ENCODE data around the gene PRCD. TPM values are rescaled to one million over a fixed set of nuclear protein-coding genes. Genes with fewer than 3 reads are reported as not detected.
"Not testable (repeated sequence)": the region's sequence is repeated elsewhere in the genome, so short reads cannot be mapped to it uniquely, and the experiment has no call there.

Gene PRCD
- total and polyA plus RNA-seq, 5 donors from 2014 or later = 0.52 TPM; not detected in 4

DNA sequence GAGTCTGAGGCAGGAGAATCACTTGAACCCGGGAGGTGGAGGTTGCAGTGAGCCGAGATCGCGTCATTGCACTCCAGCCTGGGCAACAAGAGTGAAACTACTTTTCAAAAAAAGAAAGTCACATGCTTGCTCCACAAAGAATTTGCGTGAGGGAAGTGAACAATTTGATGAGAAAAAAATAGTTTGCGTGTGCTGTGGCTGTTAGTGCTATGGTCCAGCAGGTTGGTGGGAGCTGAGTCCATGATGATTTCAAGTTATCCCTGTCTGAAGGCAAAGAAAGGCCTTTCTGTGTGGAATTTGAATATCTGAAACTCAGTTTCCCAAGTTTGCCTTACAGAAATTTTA lies 21.0 kb downstream of the PRCD start:
- Mint-ChIP-seq H3K36me3 (peaks cover 25% of the 10 kb centered on the region), H3K4me1 (peaks cover 23 to 65% (median 41%) of the 10 kb centered on the region in 4 donors), H3K4me3 (peak overlapping the region in 2 of 4 donors; percentile 68 to 70), H3K27ac (peak overlapping the region in 2 of 3 donors; percentile 46 to 77), H3K9me3 (peaks cover 0 to 2% (median 0%) of the 10 kb centered on the region in 7 donors), H3K27me3 (no peaks in the 10 kb centered on the region)
- peak overlapping the region; percentile 45 for H3K27ac ChIP-seq (ENCODE audit: insufficient read depth, low read length, poor library complexity, severe bottlenecking)
- no peak for DNase-seq
- H3K27me3 ChIP-seq (ENCODE audit: control insufficient read depth, insufficient read depth, low read length) = no peaks in the 10 kb centered on the region
- H3K4me3 ChIP-seq (ENCODE audit: low read depth, low read length) = peak overlapping the region; percentile 42
- peaks cover 35% of the 10 kb centered on the region for H3K36me3 ChIP-seq (ENCODE audit: control insufficient read depth, insufficient read depth, low read length)
- peaks cover 55% of the 10 kb centered on the region for H3K4me1 ChIP-seq (ENCODE audit: control insufficient read depth, insufficient read depth, low read length, poor library complexity, severe bottlenecking)
- no peaks in the 10 kb centered on the region for H3K9me3 ChIP-seq (ENCODE audit: control insufficient read depth in 2 of 2, low read length in 2 of 2)
- ATAC-seq (ENCODE audit: low read depth in 2 of 2) = no peak

- Mint-ChIP-seq H3K4me1 (peaks cover 23 to 68% (median 43%) of the 10 kb centered on the region in 4 donors), H3K27me3 (no peaks in the 10 kb centered on the region), H3K4me3 (peak overlapping the region; percentile 33 to 73 (median 69)), H3K27ac (peak overlapping the region in 2 of 3 donors; percentile 67 to 77), H3K9me3 (peaks cover 0 to 2% (median 0%) of the 10 kb centered on the region in 7 donors), H3K36me3 (peaks cover 30% of the 10 kb centered on the region)
- ATAC-seq (ENCODE audit: low read depth in 2 of 2) (no peak), DNase-seq (peak in 2 of 3 donors; percentile 28 to 42)
- Histone ChIP-seq H3K27ac (ENCODE audit: insufficient read depth, low read length, poor library complexity, severe bottlenecking) (peak overlapping the region; percentile 45), H3K9me3 (ENCODE audit: control insufficient read depth in 2 of 2, low read length in 2 of 2) (no peaks in the 10 kb centered on the region), H3K4me1 (ENCODE audit: control insufficient read depth, insufficient read depth, low read length, poor library complexity, severe bottlenecking) (peaks cover 54% of the 10 kb centered on the region), H3K36me3 (ENCODE audit: control insufficient read depth, insufficient read depth, low read length) (peaks cover 39% of the 10 kb centered on the region), H3K27me3 (ENCODE audit: control insufficient read depth, insufficient read depth, low read length) (no peaks in the 10 kb centered on the region), H3K4me3 (ENCODE audit: low read depth, low read length) (peak overlapping the region; percentile 42)
Observed at GRCh38 chr17:76561332-76561731, 21.5 kb downstream of the PRCD start.

GRCh38 chr17:76561799-76562268 lies 22.0 kb downstream of the PRCD start:
- peak overlapping the region; percentile 52 to 77 (median 67) for H3K27ac Mint-ChIP-seq
- peaks cover 31% of the 10 kb centered on the region for H3K36me3 Mint-ChIP-seq
- ATAC-seq (ENCODE audit: low read depth in 2 of 2) = no peak

DNA sequence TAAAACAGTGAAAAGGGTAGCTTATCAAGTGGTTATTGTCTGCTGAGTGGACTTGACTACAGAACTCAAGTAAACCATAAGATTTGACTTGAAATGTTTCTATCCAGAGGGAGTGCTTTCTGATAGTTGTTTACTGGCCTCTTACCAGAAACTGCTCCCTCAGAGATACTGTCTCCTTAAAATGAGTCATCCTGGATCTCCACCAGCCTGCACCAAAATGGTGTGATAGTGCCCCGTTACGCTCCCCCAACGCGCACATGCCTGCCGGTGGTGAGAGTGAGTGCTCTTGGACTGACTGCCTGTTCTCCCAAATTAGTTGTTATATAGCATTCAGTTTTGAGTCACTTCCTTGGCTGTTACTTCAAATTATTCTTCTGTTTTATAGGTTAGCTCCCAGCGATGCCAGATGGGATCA lies 22.9 kb downstream of the PRCD start:
- peaks cover 23 to 57% (median 35%) of the 10 kb centered on the region in 4 donors for H3K4me1 Mint-ChIP-seq
- no peaks in the 10 kb centered on the region for H3K9me3 ChIP-seq (ENCODE audit: control insufficient read depth in 2 of 2, low read length in 2 of 2)
- H3K4me1 ChIP-seq (ENCODE audit: control insufficient read depth, insufficient read depth, low read length, poor library complexity, severe bottlenecking) = peaks cover 42% of the 10 kb centered on the region
- no peaks in the 10 kb centered on the region for H3K27me3 Mint-ChIP-seq
- no peak overlapping the region for H3K27ac ChIP-seq (ENCODE audit: insufficient read depth, low read length, poor library complexity, severe bottlenecking)
- no peaks in the 10 kb centered on the region for H3K27me3 ChIP-seq (ENCODE audit: control insufficient read depth, insufficient read depth, low read length)
- H3K4me3 Mint-ChIP-seq = peak overlapping the region in 2 of 4 donors; percentile 26 to 45
- peaks cover 31% of the 10 kb centered on the region for H3K36me3 Mint-ChIP-seq
- DNase-seq = no peak
- no peaks in the 10 kb centered on the region for H3K9me3 Mint-ChIP-seq
- H3K4me3 ChIP-seq (ENCODE audit: low read depth, low read length) = no peak overlapping the region
- H3K36me3 ChIP-seq (ENCODE audit: control insufficient read depth, insufficient read depth, low read length) = peaks cover 39% of the 10 kb centered on the region
- no peak for ATAC-seq (ENCODE audit: low read depth in 2 of 2)
- H3K27ac Mint-ChIP-seq = peak overlapping the region in 2 of 3 donors; percentile 43 to 71

More at GRCh38 chr17:76561799-76562268, 22.0 kb downstream of the PRCD start:
- Histone ChIP-seq H3K4me3 (ENCODE audit: low read depth, low read length) (peak overlapping the region; percentile 42), H3K4me1 (ENCODE audit: control insufficient read depth, insufficient read depth, low read length, poor library complexity, severe bottlenecking) (peaks cover 49% of the 10 kb centered on the region), H3K9me3 (ENCODE audit: control insufficient read depth in 2 of 2, low read length in 2 of 2) (no peaks in the 10 kb centered on the region), H3K36me3 (ENCODE audit: control insufficient read depth, insufficient read depth, low read length) (peaks cover 39% of the 10 kb centered on the region), H3K27ac (ENCODE audit: insufficient read depth, low read length, poor library complexity, severe bottlenecking) (peak overlapping the region; percentile 30), H3K27me3 (ENCODE audit: control insufficient read depth, insufficient read depth, low read length) (no peaks in the 10 kb centered on the region)
- H3K9me3 Mint-ChIP-seq = peaks cover 0 to 2% (median 0%) of the 10 kb centered on the region in 7 donors
- H3K4me3 Mint-ChIP-seq = peak overlapping the region; percentile 29 to 73 (median 52)
- H3K27me3 Mint-ChIP-seq = no peaks in the 10 kb centered on the region
- DNase-seq = no peak
- H3K4me1 Mint-ChIP-seq = peaks cover 23 to 64% (median 41%) of the 10 kb centered on the region in 4 donors

GRCh38 chr17:76563359-76563758 lies 23.5 kb downstream of the PRCD start:
- H3K27me3 Mint-ChIP-seq; H3K27me3 ChIP-seq (ENCODE audit: control insufficient read depth, insufficient read depth, low read length); H3K4me3 Mint-ChIP-seq; H3K9me3 ChIP-seq (ENCODE audit: control insufficient read depth in 2 of 2, low read length in 2 of 2); H3K9me3 Mint-ChIP-seq; ATAC-seq (ENCODE audit: low read depth in 2 of 2); H3K27ac ChIP-seq (ENCODE audit: insufficient read depth, low read length, poor library complexity, severe bottlenecking); DNase-seq; H3K4me3 ChIP-seq (ENCODE audit: low read depth, low read length): not testable (repeated sequence)
- peaks cover 39% of the 10 kb centered on the region for H3K36me3 ChIP-seq (ENCODE audit: control insufficient read depth, insufficient read depth, low read length)
- Mint-ChIP-seq H3K4me1 (peaks cover 23 to 54% (median 30%) of the 10 kb centered on the region in 4 donors), H3K27ac (peak overlapping the region in 1 of 3 donors; percentile 71), H3K36me3 (peaks cover 31% of the 10 kb centered on the region)
- H3K4me1 ChIP-seq (ENCODE audit: control insufficient read depth, insufficient read depth, low read length, poor library complexity, severe bottlenecking) = peaks cover 35% of the 10 kb centered on the region

- not testable (repeated sequence) for H3K9me3 Mint-ChIP-seq; H3K4me3 Mint-ChIP-seq; H3K27me3 ChIP-seq (ENCODE audit: control insufficient read depth, insufficient read depth, low read length); H3K27me3 Mint-ChIP-seq; H3K9me3 ChIP-seq (ENCODE audit: control insufficient read depth in 2 of 2, low read length in 2 of 2); H3K4me3 ChIP-seq (ENCODE audit: low read depth, low read length); H3K27ac ChIP-seq (ENCODE audit: insufficient read depth, low read length, poor library complexity, severe bottlenecking); DNase-seq
- peaks cover 17% of the 10 kb centered on the region for H3K4me1 ChIP-seq (ENCODE audit: control insufficient read depth, insufficient read depth, low read length, poor library complexity, severe bottlenecking)
- Mint-ChIP-seq H3K27ac (peak overlapping the region; percentile 24 to 36 (median 26)), H3K36me3 (peaks cover 28% of the 10 kb centered on the region), H3K4me1 (peaks cover 12 to 40% (median 19%) of the 10 kb centered on the region in 4 donors)
- H3K36me3 ChIP-seq (ENCODE audit: control insufficient read depth, insufficient read depth, low read length) = peaks cover 39% of the 10 kb centered on the region
- peak in 1 of 2 donors; percentile 42 for ATAC-seq (ENCODE audit: low read depth in 2 of 2)
Observed at GRCh38 chr17:76564991-76565727, 25.3 kb downstream of the PRCD start.

DNA sequence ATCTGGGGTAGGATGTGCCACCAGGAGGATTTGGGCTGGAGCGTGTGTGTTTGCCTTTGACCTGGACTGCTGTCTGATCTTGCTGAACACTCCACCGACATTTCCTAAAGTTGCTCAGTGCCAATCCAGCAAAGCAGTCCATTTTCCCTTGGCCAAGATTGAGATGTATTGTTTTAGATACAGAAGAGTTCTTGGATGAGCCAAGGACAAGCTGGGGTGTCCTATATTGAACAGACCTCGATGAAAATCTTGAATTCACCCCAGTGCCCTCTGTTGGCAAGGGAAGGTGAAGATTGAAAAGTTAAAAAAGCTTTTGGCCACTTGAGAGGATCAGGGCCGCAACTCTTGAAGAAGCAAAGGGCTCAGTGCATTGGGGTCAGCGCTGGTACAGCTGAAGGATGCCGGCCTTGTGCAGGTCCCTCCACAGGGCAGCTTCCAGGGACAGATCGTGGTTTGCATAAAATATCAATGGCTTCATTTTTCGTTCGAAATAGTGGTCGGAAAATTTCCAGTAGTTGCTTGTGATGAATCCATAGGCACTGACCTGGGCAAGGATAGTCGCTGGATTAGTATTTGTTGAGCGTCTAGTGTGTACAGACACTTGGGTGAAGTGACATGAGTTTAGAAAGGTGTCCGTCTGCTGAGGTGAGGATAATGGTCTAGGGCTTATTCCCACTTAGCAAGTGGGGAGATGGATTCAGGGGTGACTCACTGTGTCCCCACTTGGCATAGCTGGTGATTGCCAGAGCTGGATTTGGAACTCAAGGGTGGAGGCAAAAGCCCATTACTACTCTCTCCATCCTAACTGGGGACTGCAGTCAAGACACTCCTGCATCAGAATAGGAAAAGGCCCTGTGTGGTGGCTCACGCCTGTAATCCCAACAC lies 26.1 kb downstream of the PRCD start:
- Mint-ChIP-seq H3K4me3 (no peak overlapping the region), H3K9me3 (no peaks in the 10 kb centered on the region), H3K27me3 (no peaks in the 10 kb centered on the region), H3K4me1 (peaks cover 10 to 32% (median 16%) of the 10 kb centered on the region in 4 donors), H3K27ac (peak overlapping the region; percentile 24 to 36 (median 26)), H3K36me3 (peaks cover 27% of the 10 kb centered on the region)
- H3K4me1 ChIP-seq (ENCODE audit: control insufficient read depth, insufficient read depth, low read length, poor library complexity, severe bottlenecking) = peaks cover 11% of the 10 kb centered on the region
- H3K4me3 ChIP-seq (ENCODE audit: low read depth, low read length) = no peak overlapping the region
- DNase-seq (no peak), ATAC-seq (ENCODE audit: low read depth in 2 of 2) (no peak)
- no peaks in the 10 kb centered on the region for H3K27me3 ChIP-seq (ENCODE audit: control insufficient read depth, insufficient read depth, low read length)
- H3K27ac ChIP-seq (ENCODE audit: insufficient read depth, low read length, poor library complexity, severe bottlenecking) = no peak overlapping the region
- peaks cover 39% of the 10 kb centered on the region for H3K36me3 ChIP-seq (ENCODE audit: control insufficient read depth, insufficient read depth, low read length)
- no peaks in the 10 kb centered on the region for H3K9me3 ChIP-seq (ENCODE audit: control insufficient read depth in 2 of 2, low read length in 2 of 2)
